Heart left ventricle (tissue), 16 donors: ENCODE results near the gene NLGN4Y. TPM values are rescaled to one million over a fixed set of nuclear protein-coding genes. Genes with fewer than 3 reads are reported as not detected.

Source experiments
- ATAC-seq, 4 donors: fragments of 200-7000 bp; cut with Tn5 transposase; one replicate each; pipeline ENCODE4 v1.9.1; 2020 to 2022; ENCODE audit warnings: moderate library complexity in 4 of 4, mild to moderate bottlenecking in 3 of 4, moderate number of reproducible peaks in 1 of 4
- DNase-seq, 5 donors: peaks; one replicate each; pipeline ENCODE4 v3.0.0-alpha.2; 2020
- H3K27ac ChIP-seq, 12 donors: fragments of 200-600 bp; sonication (generic) in 4 of 12; one replicate each; pipeline versions ENCODE4 v1.5.0 to v1.8.0; 2016 to 2022; ENCODE audit warnings: mild to moderate bottlenecking in 2 of 12
- H3K27me3 ChIP-seq, 9 donors: fragments of 200-600 bp; sonication (generic) in 2 of 9; one replicate each; pipeline versions ENCODE4 v1.5.1 to v1.8.0; 2016 to 2022; ENCODE audit warnings: mild to moderate bottlenecking in 3 of 9
- H3K36me3 ChIP-seq, 9 donors: fragments of 200-600 bp; sonication (generic) in 2 of 9; one replicate each; pipeline versions ENCODE4 v1.5.0 to v1.8.0; 2018 to 2022; ENCODE audit warnings: mild to moderate bottlenecking in 2 of 9
- H3K4me1 ChIP-seq, 12 donors: fragments of 200-600 bp; sonication (generic) in 4 of 12; one replicate each; pipeline versions ENCODE4 v1.5.0 to v1.8.0; 2016 to 2022; ENCODE audit warnings: mild to moderate bottlenecking in 3 of 12
- H3K4me3 ChIP-seq, 12 donors: fragments of 200-600 bp; sonication (generic) in 4 of 12; one replicate each; pipeline versions ENCODE4 v1.5.0 to v1.8.0; 2017 to 2022; ENCODE audit warnings: mild to moderate bottlenecking in 9 of 12, moderate library complexity in 4 of 12
- H3K9me3 ChIP-seq, 12 donors: fragments of 200-600 bp; sonication (generic) in 4 of 12; one replicate each; pipeline versions ENCODE4 v1.5.0 to v1.8.0; 2016 to 2022; ENCODE audit warnings: mild to moderate bottlenecking in 1 of 12
- POLR2A ChIP-seq, 2 donors: fragments of 450-650 bp; IDR thresholded peaks; one replicate each; pipeline ENCODE4 v1.6.1; 2017; ENCODE audit warnings: antibody characterized with exemption in 2 of 2, mild to moderate bottlenecking in 2 of 2, moderate library complexity in 2 of 2
- WGBS, 4 donors: extraction: QIAGEN DNeasy Blood & Tissue Kit in 2 of 4; methylation state at CpG; one replicate each; pipeline versions ENCODE4 v1.1.5 to v1.1.7; 2013 to 2018; 5-methylcytosine and 5-hydroxymethylcytosine counted together
- intact Hi-C, 10 donors: fragments of 100-400 bp; cut with DNase I; formaldehyde crosslinking; loops; one replicate each; pipeline versions ENCODE4 v1.11.1 to v1.14.2; 2022
- long read RNA-seq, 3 donors: library from polyadenylated mRNA; unstranded; transcript quantifications; one replicate each; pipeline ENCODE4 v2.0.0, GENCODE V29; 2020 to 2021
- polyA plus RNA-seq, 2 donors: library from polyadenylated mRNA; stranded (reverse); fragments of 200-250 nt; gene quantifications; one replicate each; pipeline ENCODE4 v1.2.3, GENCODE V29; 2013
- total RNA-seq, 9 donors: library from RNA; depleted of rRNA in 2 of 9; stranded (reverse); fragments of >200 nt in 2 of 9; fragmentation: NEBNext Ultra II Directional in 3 of 9; extraction: Animal tissue kit (Norgen Biotek cat#: 25700) in 3 of 9; gene quantifications; one replicate each; pipeline versions ENCODE4 v1.1.0 to v1.2.4, GENCODE V29; 2016 to 2023
- TF ChIP-seq, protein P1 (sequence below), 12 donors: fragments of 200-600 bp; sonication (generic) in 4 of 12; IDR thresholded peaks; one replicate each; pipeline versions ENCODE4 v1.5.0 to v1.8.0; 2018 to 2022; ENCODE audit warnings: antibody characterized with exemption in 12 of 12, mild to moderate bottlenecking in 5 of 12
- donor health status: ischemic (EF 13 %, LVEDD 7.1; RV severe dilation, severe dysfunction).
- donor health status: healthy with polysubstance abuse.
- donor health status: DM: no; HTN: yes; CAD: no.
- donor health status: DM: no; HTN: no; CAD: no.
- donor health status: ischemic (EF 25% LVEDD 6.9; RV normal size, moderate dysfunction).
- donor health status: ischemic (EF 25% LVEDD 5.7; RV mildly dilated, moderate dysfunction).
- donor health status: healthy.
- donor health status: DM: yes; HTN: yes; CAD: no.
- donor health status: ischemic (EF 35%, LVEDD 5.7; RV mildly dilated, moderate dysfunction).
- donor health status: nonischemic (EF 11% LVEDD 7.7; RV severe dilation, severe dysfunction).
- donor health status: DM: yes; HTN: yes; CAD: no.
- donor health status: PGD.
- donor health status: ischemic (EF 29% LVEDD 5.4; RV normal size, mild dysfunction).
- donor health status: nonischemic (EF 23%, LVEDD 6.1; RV moderate dilation, normal function).

Gene NLGN4Y
- total RNA-seq (1 to 10 TPM in 4 of 9 donors, under 1 TPM in 1, not detected in 4; 0.05 to 3.4 (median 1.6) TPM), polyA plus RNA-seq (under 1 TPM; 0.23 to 0.73 TPM)
- long read RNA-seq, donor 1 = 0 reads
- long read RNA-seq, donor 2 = 0 reads
- long read RNA-seq, donor 3 = 0 reads

DNA sequence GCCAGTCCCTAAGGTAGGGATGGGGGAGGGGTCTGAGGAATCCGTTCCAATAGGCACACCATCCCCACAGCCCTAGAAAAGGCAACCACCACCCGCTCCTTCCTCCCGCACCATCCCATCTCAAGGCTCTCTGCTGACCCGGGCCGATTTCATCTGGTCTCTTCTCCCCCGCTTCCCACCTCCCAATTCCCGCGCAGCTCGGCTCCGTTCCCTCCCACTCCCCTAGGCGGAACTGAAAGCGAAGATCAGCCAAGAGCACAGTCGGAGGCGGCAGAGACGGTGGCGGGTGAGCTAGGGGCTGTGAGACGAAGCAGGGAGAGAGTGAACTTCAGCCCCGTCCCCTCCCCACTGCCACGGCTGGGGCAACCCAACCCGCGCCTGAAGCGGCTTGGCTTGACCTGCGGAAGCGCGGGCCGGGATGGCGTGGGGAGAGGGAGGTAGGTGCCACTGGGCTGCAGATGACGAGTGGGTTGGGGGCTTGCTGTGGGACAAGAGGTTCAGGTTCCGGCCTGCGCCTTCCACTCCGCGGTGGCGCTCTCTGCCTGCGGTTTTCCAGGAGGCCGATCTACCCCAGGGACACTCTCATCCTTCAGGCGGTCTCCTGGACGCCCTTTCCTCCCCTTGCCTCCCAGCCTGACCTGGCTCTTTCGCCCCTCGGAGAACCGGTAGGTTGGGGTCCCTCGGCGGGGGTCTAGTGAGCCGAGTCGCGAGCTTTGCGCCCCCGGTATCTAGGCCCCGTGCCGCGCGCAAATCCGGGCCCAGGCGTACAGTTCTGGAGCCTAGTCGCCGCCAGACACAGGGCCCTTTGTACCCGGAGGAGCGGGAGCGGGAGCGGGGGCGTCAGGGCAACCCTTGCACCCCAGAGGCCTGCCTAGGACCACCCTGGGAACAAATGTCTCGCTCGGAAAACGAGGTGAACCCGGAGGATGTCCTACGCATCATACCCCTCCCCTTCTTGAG is at the start of gene NLGN4Y:
NLGN4Y (plus strand) TSS at position 258 of the 960 bp plus-strand sequence. CDS start 97,591 bp downstream, outside the sequence.
- Histone ChIP-seq H3K4me1 (no peaks in the 10 kb centered on the region), H3K9me3 (no peaks in the 10 kb centered on the region), H3K27ac (peak within 1 kb of the TSS in 1 of 12 donors; percentile 22), H3K27me3 (peaks cover 0 to 8% (median 0%) of the 10 kb centered on the region in 9 donors), H3K36me3 (no peaks in the 10 kb centered on the region), H3K4me3 (peak within 1 kb of the TSS in 7 of 12 donors; percentile 34 to 60 (median 51))
- DNase-seq (peak in 2 of 5 donors; percentile 4 to 42), ATAC-seq (no peak)
- 0 to 1% methylated on average over 65 of the region's 65 CpGs; no CpG with 5 or more reads in 2 of the 4 donors for WGBS, 4 donors
- intact Hi-C loops = no loop called here
- TF ChIP-seq, protein P1, sequence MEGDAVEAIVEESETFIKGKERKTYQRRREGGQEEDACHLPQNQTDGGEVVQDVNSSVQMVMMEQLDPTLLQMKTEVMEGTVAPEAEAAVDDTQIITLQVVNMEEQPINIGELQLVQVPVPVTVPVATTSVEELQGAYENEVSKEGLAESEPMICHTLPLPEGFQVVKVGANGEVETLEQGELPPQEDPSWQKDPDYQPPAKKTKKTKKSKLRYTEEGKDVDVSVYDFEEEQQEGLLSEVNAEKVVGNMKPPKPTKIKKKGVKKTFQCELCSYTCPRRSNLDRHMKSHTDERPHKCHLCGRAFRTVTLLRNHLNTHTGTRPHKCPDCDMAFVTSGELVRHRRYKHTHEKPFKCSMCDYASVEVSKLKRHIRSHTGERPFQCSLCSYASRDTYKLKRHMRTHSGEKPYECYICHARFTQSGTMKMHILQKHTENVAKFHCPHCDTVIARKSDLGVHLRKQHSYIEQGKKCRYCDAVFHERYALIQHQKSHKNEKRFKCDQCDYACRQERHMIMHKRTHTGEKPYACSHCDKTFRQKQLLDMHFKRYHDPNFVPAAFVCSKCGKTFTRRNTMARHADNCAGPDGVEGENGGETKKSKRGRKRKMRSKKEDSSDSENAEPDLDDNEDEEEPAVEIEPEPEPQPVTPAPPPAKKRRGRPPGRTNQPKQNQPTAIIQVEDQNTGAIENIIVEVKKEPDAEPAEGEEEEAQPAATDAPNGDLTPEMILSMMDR (IDR thresholded peaks at IDR 0.05) = no peak
- no peak for TF ChIP-seq POLR2A (IDR thresholded peaks at IDR 0.05)

- no peaks in the 10 kb centered on the region for H3K9me3 ChIP-seq
- H3K36me3 ChIP-seq = no peaks in the 10 kb centered on the region
- H3K27ac ChIP-seq = no peak overlapping the region
- TF ChIP-seq, protein P1 (IDR thresholded peaks at IDR 0.05) = no peak
- TF ChIP-seq POLR2A (IDR thresholded peaks at IDR 0.05) = no peak
- H3K27me3 ChIP-seq = no peaks in the 10 kb centered on the region
- intact Hi-C loops = no loop called here
- H3K4me1 ChIP-seq = no peaks in the 10 kb centered on the region
- no peak for DNase-seq
- no peak for ATAC-seq
- H3K4me3 ChIP-seq = no peak overlapping the region
These were observed 38.4 kb upstream of the NLGN4Y start for GRCh38 chrY:14485935-14486334.

GRCh38 chrY:14490226-14490625 is 34.1 kb upstream of the NLGN4Y start:
- Histone ChIP-seq H3K36me3 (no peaks in the 10 kb centered on the region), H3K4me3 (no peak overlapping the region), H3K4me1 (no peaks in the 10 kb centered on the region), H3K9me3 (no peaks in the 10 kb centered on the region), H3K27ac (no peak overlapping the region), H3K27me3 (no peaks in the 10 kb centered on the region)
- WGBS, 4 donors = 47 to 63% methylated on average over 1 of the region's 1 CpG; no CpG with 5 or more reads in 2 of the 4 donors
- TF ChIP-seq, protein P1 (IDR thresholded peaks at IDR 0.05) = no peak
- no peak for TF ChIP-seq POLR2A (IDR thresholded peaks at IDR 0.05)
- ATAC-seq (no peak), DNase-seq (no peak)
- intact Hi-C loops = no loop called here

GRCh38 chrY:14498071-14498470 is 26.3 kb upstream of the NLGN4Y start:
- no peaks in the 10 kb centered on the region for H3K27me3 ChIP-seq
- 55 to 64% methylated on average over 2 of the region's 2 CpGs; no CpG with 5 or more reads in 2 of the 4 donors for WGBS, 4 donors

More at GRCh38 chrY:14498071-14498470, 26.3 kb upstream of the NLGN4Y start:
- no peaks in the 10 kb centered on the region for H3K4me1 ChIP-seq
- H3K36me3 ChIP-seq = no peaks in the 10 kb centered on the region
- TF ChIP-seq, protein P1 (IDR thresholded peaks at IDR 0.05) = no peak
- no peak for TF ChIP-seq POLR2A (IDR thresholded peaks at IDR 0.05)
- no peaks in the 10 kb centered on the region for H3K9me3 ChIP-seq
- intact Hi-C loops = no loop called here
- H3K4me3 ChIP-seq = no peak overlapping the region
- DNase-seq (no peak), ATAC-seq (no peak)
- no peak overlapping the region for H3K27ac ChIP-seq
